ENCODE data around the gene DAPK2.

DAPK2 gene

DNA sequence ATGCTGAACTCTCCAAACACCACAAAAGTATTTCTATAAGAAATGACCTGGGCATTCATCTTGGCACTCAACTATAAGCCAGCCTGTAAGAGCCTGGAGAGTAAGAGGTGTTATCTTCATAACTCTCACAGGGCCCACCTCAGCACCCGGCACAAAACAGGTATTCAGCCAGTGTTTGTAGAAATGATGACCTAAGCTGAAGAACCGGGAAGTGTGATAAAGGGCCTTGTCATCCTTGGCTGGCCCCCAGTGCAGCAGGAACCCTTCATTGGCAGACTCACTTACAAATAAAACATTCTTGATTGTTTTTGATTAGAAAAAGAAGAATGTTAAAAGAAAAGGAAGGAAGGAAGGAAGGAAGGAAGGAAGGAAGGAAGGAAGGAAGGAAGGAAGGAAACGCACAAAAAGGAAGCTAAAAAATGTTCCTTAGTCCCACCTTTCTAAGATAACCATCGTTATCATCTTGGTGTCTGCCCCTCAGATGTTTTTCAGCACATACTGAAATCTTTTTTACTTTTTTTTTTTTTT, 52.1 kb downstream of the DAPK2 start:
- H3K27ac ChIP-seq, result peak overlapping the region; percentile 46
- TF ChIP-seq, protein P1, sequence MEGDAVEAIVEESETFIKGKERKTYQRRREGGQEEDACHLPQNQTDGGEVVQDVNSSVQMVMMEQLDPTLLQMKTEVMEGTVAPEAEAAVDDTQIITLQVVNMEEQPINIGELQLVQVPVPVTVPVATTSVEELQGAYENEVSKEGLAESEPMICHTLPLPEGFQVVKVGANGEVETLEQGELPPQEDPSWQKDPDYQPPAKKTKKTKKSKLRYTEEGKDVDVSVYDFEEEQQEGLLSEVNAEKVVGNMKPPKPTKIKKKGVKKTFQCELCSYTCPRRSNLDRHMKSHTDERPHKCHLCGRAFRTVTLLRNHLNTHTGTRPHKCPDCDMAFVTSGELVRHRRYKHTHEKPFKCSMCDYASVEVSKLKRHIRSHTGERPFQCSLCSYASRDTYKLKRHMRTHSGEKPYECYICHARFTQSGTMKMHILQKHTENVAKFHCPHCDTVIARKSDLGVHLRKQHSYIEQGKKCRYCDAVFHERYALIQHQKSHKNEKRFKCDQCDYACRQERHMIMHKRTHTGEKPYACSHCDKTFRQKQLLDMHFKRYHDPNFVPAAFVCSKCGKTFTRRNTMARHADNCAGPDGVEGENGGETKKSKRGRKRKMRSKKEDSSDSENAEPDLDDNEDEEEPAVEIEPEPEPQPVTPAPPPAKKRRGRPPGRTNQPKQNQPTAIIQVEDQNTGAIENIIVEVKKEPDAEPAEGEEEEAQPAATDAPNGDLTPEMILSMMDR (conservative IDR thresholded peaks at IDR 0.05), result no peak
- TF ChIP-seq ZFX (IDR thresholded peaks at IDR 0.05), result no peak

DNA sequence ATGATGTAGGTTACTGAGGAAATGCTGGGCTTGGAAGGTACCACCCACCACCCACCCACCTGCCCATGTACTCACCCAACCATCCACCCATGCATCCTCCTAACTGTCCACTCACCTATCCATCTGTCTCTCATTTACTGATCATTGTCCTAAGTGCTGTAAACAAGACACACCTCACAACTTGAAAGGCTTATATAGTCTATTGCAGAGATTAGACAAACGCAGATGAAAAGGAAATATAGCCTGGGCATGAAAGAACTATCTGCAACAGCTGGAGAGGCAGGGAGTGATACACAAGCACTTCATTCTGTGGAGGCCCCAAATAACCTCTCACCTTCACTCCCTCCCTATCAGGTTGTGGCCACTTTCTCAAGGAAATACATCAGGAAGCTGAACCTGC, 54.0 kb downstream of the DAPK2 start:
- no peak overlapping the region for H3K27ac ChIP-seq
- TF ChIP-seq ZFX (IDR thresholded peaks at IDR 0.05), result no peak
- TF ChIP-seq, protein P1 (conservative IDR thresholded peaks at IDR 0.05), result no peak

DNA sequence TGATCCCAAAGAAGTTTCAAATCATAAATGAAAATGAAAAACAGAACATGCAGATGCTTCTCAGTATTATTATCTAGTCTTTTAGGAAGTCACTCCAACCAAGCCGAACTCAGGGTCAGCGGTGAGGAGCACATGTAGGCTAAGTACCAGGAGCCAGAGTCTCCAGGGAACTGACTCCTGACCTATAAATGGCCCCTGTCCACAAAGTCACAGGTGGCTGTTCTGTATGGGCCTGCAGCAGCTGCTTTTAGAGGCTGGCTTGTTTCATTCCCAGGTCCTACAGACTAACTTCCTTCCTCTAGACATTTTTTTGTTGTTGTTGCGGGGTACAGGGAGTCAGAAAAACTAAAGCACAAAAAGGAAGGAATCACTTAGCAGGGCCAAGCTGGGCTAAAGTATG, 54.6 kb downstream of the DAPK2 start:
- TF ChIP-seq, protein P1 (conservative IDR thresholded peaks at IDR 0.05), result no peak
- no peak for TF ChIP-seq ZFX (IDR thresholded peaks at IDR 0.05)
- no peak overlapping the region for H3K27ac ChIP-seq

DNA sequence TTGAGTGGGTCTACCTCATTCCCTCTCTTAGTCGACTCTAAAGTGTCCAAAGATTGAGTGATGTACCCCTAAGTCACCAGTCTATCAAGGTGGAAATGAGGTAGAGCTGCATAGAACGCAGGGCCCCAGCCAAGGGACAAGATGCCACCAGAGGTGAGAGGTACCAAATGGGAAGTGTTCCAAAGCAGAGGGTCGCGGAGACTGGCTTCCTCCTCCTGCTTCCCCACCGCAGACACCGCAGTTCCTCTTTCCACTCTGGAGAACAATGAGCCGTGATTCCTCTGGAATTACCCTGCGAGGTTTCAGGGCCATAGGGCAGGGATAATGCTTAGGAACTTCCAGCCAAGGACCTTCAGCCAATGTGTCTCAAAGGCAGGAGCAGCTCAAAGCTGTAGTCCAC, 55.8 kb downstream of the DAPK2 start:
- no peak overlapping the region for H3K27ac ChIP-seq
- TF ChIP-seq, protein P1 (conservative IDR thresholded peaks at IDR 0.05), result no peak
- no peak for TF ChIP-seq ZFX (IDR thresholded peaks at IDR 0.05)

DNA sequence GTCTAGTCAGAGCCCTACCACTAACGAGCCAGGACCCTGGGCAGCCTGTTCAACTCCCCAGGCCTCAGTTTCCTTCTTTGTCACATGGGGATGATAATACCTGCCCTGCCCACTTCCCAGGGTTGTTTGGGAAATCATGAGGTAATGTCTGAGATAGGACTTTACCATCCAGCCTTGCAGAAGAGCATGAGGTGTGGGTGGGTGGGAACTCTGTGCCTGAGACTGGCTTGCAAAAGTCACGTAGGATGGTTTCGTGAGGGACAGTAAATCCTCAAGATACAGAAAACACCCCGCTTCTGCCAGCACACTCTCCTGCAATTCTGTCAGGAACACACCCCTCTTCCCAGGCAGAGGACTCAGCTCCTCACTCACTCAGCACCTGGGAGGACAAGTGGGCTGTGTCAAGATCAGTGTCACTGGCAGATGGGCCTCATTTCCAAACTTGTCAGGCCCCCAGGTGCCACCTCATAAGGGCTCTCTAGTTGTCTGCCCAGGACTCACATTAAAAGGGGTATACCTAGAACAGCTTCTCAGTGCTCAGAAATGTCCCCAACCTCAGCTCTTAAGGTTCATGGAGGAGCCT, 58.4 kb downstream of the DAPK2 start:
- no peak overlapping the region for H3K27ac ChIP-seq
- TF ChIP-seq, protein P1 (conservative IDR thresholded peaks at IDR 0.05), result no peak
- TF ChIP-seq ZFX (IDR thresholded peaks at IDR 0.05), result 0 out of 2 replicates have a peak, but pooled peaks have one; percentile 2

DNA sequence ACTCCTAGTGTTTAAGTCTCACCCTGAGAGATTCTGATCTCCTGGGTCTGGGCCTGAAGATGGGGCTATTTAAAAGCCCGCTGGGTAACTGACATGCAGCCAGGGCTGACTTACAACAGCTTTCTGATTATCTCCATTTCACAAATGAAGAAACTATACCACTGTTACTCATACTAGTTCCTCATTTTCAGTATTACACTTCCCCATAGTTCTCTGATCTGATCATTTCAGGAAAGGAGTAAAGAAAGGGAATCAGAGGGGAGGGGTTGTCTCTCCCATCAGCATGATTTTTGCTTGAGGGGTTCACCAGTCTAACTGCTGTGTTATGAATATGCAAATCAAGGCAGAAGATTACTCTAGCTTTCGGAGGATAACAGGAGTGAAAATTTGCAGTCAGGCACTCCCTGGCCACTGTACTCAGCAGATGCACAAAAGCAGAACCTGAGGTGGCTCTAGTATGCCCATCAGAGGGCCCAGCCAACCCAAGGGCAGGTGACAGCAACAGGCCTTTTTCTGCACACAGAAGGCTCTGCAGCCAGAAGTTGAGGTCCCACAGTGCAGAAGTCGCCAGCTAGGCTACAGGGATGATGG, 59.4 kb downstream of the DAPK2 start:
- H3K27ac ChIP-seq, result no peak overlapping the region
- no peak for TF ChIP-seq ZFX (IDR thresholded peaks at IDR 0.05)
- TF ChIP-seq, protein P1 (conservative IDR thresholded peaks at IDR 0.05), result no peak

DNA sequence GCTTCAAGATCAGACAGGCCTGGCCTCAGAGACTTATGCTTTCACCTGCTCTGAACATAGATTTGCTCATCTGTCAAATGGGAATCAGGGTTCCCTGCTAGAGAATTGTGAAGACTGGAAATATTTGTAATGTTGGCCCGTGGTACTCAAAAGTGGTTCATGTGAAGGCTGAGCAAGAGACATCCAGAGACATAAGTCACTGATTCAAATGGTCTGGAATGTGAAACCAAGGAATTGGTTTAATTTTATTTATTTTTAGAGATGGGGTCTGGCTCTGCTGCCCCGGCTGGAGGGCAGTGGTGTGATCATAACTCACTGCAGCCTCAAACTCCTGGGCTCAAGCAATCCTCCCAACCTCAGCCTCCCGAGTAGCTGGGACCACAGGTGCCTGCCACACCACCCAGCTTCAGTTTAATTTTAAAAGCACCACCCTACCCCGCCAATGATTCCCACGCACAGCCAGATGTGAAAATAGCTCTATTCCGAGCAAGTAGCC, 60.1 kb downstream of the DAPK2 start:
- no peak overlapping the region for H3K27ac ChIP-seq
- TF ChIP-seq, protein P1 (conservative IDR thresholded peaks at IDR 0.05), result no peak
- TF ChIP-seq ZFX (IDR thresholded peaks at IDR 0.05), result no peak

Measured in C4-2B (cell line).